Heart right ventricle (tissue), 16 donors: ENCODE measurements around the gene LEMD1. TPM values are rescaled to one million over a fixed set of nuclear protein-coding genes. Genes with fewer than 3 reads are reported as not detected.
A peak's percentile ranks its signal among the peaks of the same experiment; 100 is the strongest.

ENCODE experiments used
- ATAC-seq, 8 donors: fragments of 200-7000 bp; cut with Tn5 transposase; one replicate each; pipeline ENCODE4 v1.9.1; 2020; ENCODE audit warnings: mild to moderate bottlenecking in 8 of 8, moderate library complexity in 8 of 8, moderate number of reproducible peaks in 1 of 8
- DNase-seq, 2 donors: peaks; one replicate each; pipeline ENCODE4 v3.0.0-alpha.2; 2020
- H3K27ac ChIP-seq, 10 donors: fragments of 200-600 bp; sonication (generic) in 2 of 10; one replicate each; pipeline versions ENCODE4 v1.5.0 to v1.8.0; 2020 to 2022; ENCODE audit warnings: mild to moderate bottlenecking in 3 of 10
- H3K27me3 ChIP-seq, 7 donors: fragments of 200-600 bp; one replicate each; pipeline ENCODE4 v1.8.0; 2021 to 2022; ENCODE audit warnings: mild to moderate bottlenecking in 2 of 7
- H3K36me3 ChIP-seq, 9 donors: fragments of 200-600 bp; sonication (generic) in 1 of 9; one replicate each; pipeline versions ENCODE4 v1.5.0 to v1.8.0; 2020 to 2022; ENCODE audit warnings: mild to moderate bottlenecking in 2 of 9
- H3K4me1 ChIP-seq, 9 donors: fragments of 200-600 bp; sonication (generic) in 1 of 9; one replicate each; pipeline versions ENCODE4 v1.5.0 to v1.8.0; 2020 to 2022; ENCODE audit warnings: mild to moderate bottlenecking in 4 of 9
- H3K4me3 ChIP-seq, 10 donors: fragments of 200-600 bp; sonication (generic) in 2 of 10; one replicate each; pipeline versions ENCODE4 v1.5.0 to v1.8.0; 2020 to 2022; ENCODE audit warnings: mild to moderate bottlenecking in 7 of 10, moderate library complexity in 2 of 10
- H3K9me3 ChIP-seq, 11 donors: fragments of 200-600 bp in 10 of 11; sonication (generic) in 2 of 11; one replicate each; pipeline versions ENCODE4 v1.5.0 to v1.8.0; 2013 to 2022; ENCODE audit warnings: mild to moderate bottlenecking in 2 of 11, control low read depth in 1 of 11, moderate library complexity in 1 of 11
- WGBS, 2 donors: extraction: QIAGEN DNeasy Blood & Tissue Kit; methylation state at CpG; one replicate each; pipeline ENCODE4 v1.1.7; 2013; ENCODE audit warnings: inconsistent platforms in 1 of 2; 5-methylcytosine and 5-hydroxymethylcytosine counted together
- intact Hi-C, 10 donors: fragments of 100-400 bp; cut with DNase I; formaldehyde crosslinking; loops; one replicate each; pipeline versions ENCODE4 v1.11.1 to v1.14.2; 2022
- polyA plus RNA-seq, 2 donors: library from polyadenylated mRNA; stranded (reverse); fragments of 200-250 nt; gene quantifications; one replicate each; pipeline ENCODE4 v1.2.3, GENCODE V29; 2013
- total RNA-seq, 10 donors: library from RNA; stranded (reverse); fragmentation: NEBNext Ultra II Directional in 3 of 10; extraction: Animal tissue kit (Norgen Biotek cat#: 25700) in 3 of 10; gene quantifications; one replicate each; pipeline versions ENCODE4 v1.2.1 to v1.2.4, GENCODE V29; 2021 to 2023
- TF ChIP-seq, protein P1 (sequence below), 9 donors: fragments of 200-600 bp; sonication (generic) in 2 of 9; IDR thresholded peaks; one replicate each; pipeline versions ENCODE4 v1.5.0 to v1.8.0; 2021 to 2022; ENCODE audit warnings: antibody characterized with exemption in 9 of 9, mild to moderate bottlenecking in 5 of 9, moderate library complexity in 1 of 9
- donor health status: Arrhythmogenic right ventricular cardiomyopathy.
- donor health status: ischemic (EF 13 %, LVEDD 7.1; RV severe dilation, severe dysfunction).
- donor health status: healthy with polysubstance abuse.
- donor health status: DM: no; HTN: yes; CAD: no.
- donor health status: DM: no; HTN: no; CAD: no.
- donor health status: ischemic (EF 25% LVEDD 6.9; RV normal size, moderate dysfunction).
- donor health status: ischemic (EF 25% LVEDD 5.7; RV mildly dilated, moderate dysfunction).
- donor health status: healthy.
- donor health status: DM: yes; HTN: yes; CAD: no.
- donor health status: Ischemic cardiomyopathy.
- donor health status: ischemic (EF 35%, LVEDD 5.7; RV mildly dilated, moderate dysfunction).
- donor health status: nonischemic (EF 11% LVEDD 7.7; RV severe dilation, severe dysfunction).
- donor health status: DM: yes; HTN: yes; CAD: no.
- donor health status: PGD.
- donor health status: ischemic (EF 29% LVEDD 5.4; RV normal size, mild dysfunction).
- donor health status: nonischemic (EF 23%, LVEDD 6.1; RV moderate dilation, normal function).

Gene LEMD1
- total and polyA plus RNA-seq, 12 donors: not detected

DNA sequence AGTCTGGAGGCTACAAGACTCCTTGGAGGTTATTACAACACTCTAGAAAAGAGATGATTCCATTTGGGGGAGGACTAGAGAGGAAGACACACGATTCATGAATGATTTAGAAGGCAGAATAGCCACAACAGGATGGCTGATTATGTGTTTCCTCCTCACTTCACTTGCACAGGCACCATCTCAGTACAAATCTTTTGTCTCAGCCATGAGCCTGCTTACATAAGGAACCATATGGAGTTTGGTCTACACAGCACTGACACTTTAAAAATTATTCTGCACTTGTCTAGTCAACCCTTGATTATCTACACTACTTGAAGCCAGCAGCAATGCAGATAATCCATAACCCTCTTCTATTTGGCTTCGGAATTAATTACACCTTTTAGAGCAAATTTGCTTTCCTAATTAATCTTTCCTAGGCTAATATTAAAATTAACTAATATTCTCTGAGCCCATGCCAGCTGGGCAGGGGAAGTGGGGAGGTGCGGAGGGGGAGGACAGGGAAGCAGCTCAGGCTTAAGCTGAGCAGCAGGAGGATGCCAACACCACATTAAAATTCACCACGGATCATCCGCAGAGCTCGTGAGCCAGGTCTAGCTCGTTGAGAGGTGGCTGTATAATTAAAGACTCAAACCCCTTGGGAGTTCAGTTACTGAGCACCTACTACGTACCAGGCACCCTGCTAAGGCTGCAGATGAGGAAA, 3.2 kb upstream of the LEMD1 start:
- DNase-seq: no peak
- Histone ChIP-seq H3K27me3 (peaks cover 0 to 39% (median 0%) of the 10 kb centered on the region in 7 donors), H3K36me3 (no peaks in the 10 kb centered on the region), H3K9me3 (no peaks in the 10 kb centered on the region), H3K4me1 (peaks cover 0 to 33% (median 4%) of the 10 kb centered on the region in 9 donors), H3K27ac (no peak overlapping the region), H3K4me3 (no peak overlapping the region)
- TF ChIP-seq, protein P1, sequence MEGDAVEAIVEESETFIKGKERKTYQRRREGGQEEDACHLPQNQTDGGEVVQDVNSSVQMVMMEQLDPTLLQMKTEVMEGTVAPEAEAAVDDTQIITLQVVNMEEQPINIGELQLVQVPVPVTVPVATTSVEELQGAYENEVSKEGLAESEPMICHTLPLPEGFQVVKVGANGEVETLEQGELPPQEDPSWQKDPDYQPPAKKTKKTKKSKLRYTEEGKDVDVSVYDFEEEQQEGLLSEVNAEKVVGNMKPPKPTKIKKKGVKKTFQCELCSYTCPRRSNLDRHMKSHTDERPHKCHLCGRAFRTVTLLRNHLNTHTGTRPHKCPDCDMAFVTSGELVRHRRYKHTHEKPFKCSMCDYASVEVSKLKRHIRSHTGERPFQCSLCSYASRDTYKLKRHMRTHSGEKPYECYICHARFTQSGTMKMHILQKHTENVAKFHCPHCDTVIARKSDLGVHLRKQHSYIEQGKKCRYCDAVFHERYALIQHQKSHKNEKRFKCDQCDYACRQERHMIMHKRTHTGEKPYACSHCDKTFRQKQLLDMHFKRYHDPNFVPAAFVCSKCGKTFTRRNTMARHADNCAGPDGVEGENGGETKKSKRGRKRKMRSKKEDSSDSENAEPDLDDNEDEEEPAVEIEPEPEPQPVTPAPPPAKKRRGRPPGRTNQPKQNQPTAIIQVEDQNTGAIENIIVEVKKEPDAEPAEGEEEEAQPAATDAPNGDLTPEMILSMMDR (IDR thresholded peaks at IDR 0.05): no peak
- intact Hi-C loops: loop anchor here in 1 of 10 donors (5.0 kb wide), 1 partner anchor 68 kb away; the partner anchor contains the start of gene KLHDC8A
- no peak for ATAC-seq
- 61 to 71% methylated on average over 8 of the region's 8 CpGs for WGBS, 2 donors

DNA sequence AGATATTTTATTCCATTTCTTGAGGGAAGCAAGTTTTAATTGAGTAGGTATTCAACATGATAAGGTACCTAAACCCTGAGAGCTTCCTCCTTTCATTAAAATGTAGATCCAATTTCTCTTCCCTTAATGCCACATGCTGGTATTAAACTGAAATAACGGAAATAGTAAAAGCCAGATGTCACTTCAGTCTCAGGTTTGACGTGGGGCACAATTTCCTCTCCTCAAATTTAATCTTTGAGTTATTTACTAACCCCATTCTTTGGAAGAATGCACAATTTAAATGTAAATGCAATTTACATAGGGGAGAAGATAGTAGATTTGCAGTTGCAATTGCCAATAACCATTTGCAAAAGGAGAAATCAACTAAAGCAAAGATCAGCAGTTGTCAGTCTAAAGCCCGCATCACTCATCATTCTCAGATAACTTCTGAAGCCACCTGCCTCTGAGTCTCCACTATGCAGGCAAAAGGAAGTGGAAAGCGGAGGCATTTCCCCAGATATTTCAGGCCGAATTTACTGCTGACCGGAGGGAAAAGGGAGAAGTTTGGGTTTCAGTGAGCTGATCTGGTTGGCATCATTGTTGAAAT, 2.1 kb upstream of the LEMD1 start:
- TF ChIP-seq, protein P1 (IDR thresholded peaks at IDR 0.05): no peak
- Histone ChIP-seq H3K9me3 (no peaks in the 10 kb centered on the region), H3K27ac (no peak overlapping the region), H3K36me3 (no peaks in the 10 kb centered on the region), H3K4me1 (peaks cover 0 to 33% (median 4%) of the 10 kb centered on the region in 9 donors), H3K27me3 (peaks cover 0 to 39% (median 0%) of the 10 kb centered on the region in 7 donors), H3K4me3 (no peak overlapping the region)
- DNase-seq: no peak
- 79 to 83% methylated on average over 6 of the region's 6 CpGs for WGBS, 2 donors
- ATAC-seq: no peak
- intact Hi-C loops: no loop called here

DNA sequence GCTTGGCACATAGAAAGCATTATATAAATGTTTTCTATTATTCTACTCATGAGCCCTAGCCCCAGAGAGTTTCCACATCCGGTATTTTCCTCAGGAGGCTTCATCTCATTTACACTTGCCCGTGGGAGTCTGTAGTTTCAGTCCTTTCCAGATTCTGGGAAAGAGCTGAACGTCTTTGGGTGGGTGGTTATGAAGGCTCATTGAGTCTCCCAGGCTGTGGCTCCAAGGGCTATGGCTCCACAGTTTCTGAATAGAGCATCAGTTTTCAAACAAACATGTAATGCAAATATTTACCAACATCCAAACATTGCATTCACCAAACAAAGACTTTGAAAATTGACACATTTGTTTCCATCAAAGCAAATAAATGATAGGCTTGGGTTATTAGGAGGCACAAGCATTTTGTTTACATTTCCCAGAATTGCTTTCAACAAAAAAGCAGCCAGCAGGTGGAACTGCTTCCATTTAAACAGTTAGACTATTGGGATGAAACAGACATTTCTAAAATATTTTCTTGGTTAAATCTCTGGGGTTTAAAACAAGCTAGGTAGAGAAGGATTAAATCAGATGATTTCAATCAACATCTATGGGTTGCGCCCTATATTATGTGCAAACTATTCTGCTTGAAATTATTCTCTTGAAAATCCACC, 1.3 kb upstream of the LEMD1 start:
- peaks cover 0 to 39% (median 0%) of the 10 kb centered on the region in 7 donors for H3K27me3 ChIP-seq
- no peaks in the 10 kb centered on the region for H3K9me3 ChIP-seq
- no peak overlapping the region for H3K27ac ChIP-seq
- H3K4me3 ChIP-seq: no peak overlapping the region
- DNase-seq (no peak), ATAC-seq (no peak)
- no peaks in the 10 kb centered on the region for H3K36me3 ChIP-seq
- intact Hi-C loops: no loop called here
- peaks cover 0 to 33% (median 4%) of the 10 kb centered on the region in 9 donors for H3K4me1 ChIP-seq
- TF ChIP-seq, protein P1 (IDR thresholded peaks at IDR 0.05): peak in 4 of 9 donors; percentile 10 to 41 (median 23)
- WGBS, 2 donors: 59 to 68% methylated on average over 4 of the region's 4 CpGs

DNA sequence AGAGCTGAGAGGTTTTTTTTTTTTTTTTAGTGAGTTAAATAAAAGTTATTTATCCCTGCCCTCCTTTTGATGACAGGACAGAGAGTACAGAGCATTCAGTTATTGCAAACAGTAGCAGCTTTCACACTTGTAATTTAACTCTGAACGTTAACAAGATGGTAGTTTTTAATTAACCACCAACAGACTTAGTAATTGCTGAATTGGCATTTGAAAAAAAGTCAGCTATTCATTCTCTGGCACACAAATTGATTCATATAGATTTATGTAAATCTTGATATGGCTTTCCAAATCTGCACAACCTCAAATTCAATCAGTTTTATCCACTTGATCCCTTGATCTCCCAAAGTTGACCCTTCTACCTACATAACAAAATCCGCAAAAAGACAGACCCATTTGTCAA, 918 bp downstream of the LEMD1 start:
- H3K4me1 ChIP-seq: peaks cover 0 to 48% (median 4%) of the 10 kb centered on the region in 9 donors
- H3K36me3 ChIP-seq: no peaks in the 10 kb centered on the region
- DNase-seq: no peak
- no peak overlapping the region for H3K4me3 ChIP-seq
- no peaks in the 10 kb centered on the region for H3K9me3 ChIP-seq
- peaks cover 0 to 34% (median 0%) of the 10 kb centered on the region in 7 donors for H3K27me3 ChIP-seq
- WGBS, 2 donors: 60 to 67% methylated on average over 2 of the region's 2 CpGs
- no peak for ATAC-seq
- TF ChIP-seq, protein P1 (IDR thresholded peaks at IDR 0.05): no peak
- intact Hi-C loops: no loop called here
- peak overlapping the region in 6 of 10 donors; percentile 39 to 78 (median 63) for H3K27ac ChIP-seq
